VCaP (cell line): ENCODE results near the gene C18orf32.
A peak's percentile ranks its signal among the peaks of the same experiment; 100 is the strongest.

Experiments used
- H3K27ac ChIP-seq: fragments of 450-650 bp; 2 replicates; pipeline ENCODE4 v1.5.1; 2017
- CTCF ChIP-seq: fragments of 450-650 bp; conservative IDR thresholded peaks from 2 replicates; pipeline ENCODE4 v1.5.1; 2017; ENCODE audit warnings: mild to moderate bottlenecking, moderate library complexity

C18orf32 gene

GRCh38 chr18:49495076-49495475 is 8.0 kb upstream of the C18orf32 start:
- TF ChIP-seq CTCF: no peak
- no peak overlapping the region for H3K27ac ChIP-seq

- TF ChIP-seq CTCF: no peak
Measured at GRCh38 chr18:49494660-49495059, 7.6 kb upstream of the C18orf32 start.

GRCh38 chr18:49492694-49493033 is 5.6 kb upstream of the C18orf32 start:
- no peak for TF ChIP-seq CTCF

More at GRCh38 chr18:49494660-49495059, 7.6 kb upstream of the C18orf32 start:
- H3K27ac ChIP-seq: no peak overlapping the region

GRCh38 chr18:49491857-49492693 is 5.0 kb upstream of the C18orf32 start, which contains the start of gene RPL17:
TSS of gene RPL17 (minus strand) at chr18:49492465.
- TF ChIP-seq CTCF: no peak
- H3K27ac ChIP-seq: peak within 1 kb of the TSS; percentile 92

More at GRCh38 chr18:49492694-49493033, 5.6 kb upstream of the C18orf32 start:
- H3K27ac ChIP-seq: peak overlapping the region; percentile 92; the same call in 1 of the 2 replicates

GRCh38 chr18:49491534-49491856 is 4.5 kb upstream of the C18orf32 start:
- no peak for TF ChIP-seq CTCF
- peak overlapping the region; percentile 92 for H3K27ac ChIP-seq

GRCh38 chr18:49490246-49490762 is 3.3 kb upstream of the C18orf32 start:
- no peak for TF ChIP-seq CTCF
- H3K27ac ChIP-seq: peak overlapping the region; percentile 92

- TF ChIP-seq CTCF: no peak
- peak overlapping the region; percentile 92 for H3K27ac ChIP-seq
Measured at GRCh38 chr18:49487711-49488310, 777 bp upstream of the C18orf32 start.
